Effector CD8-positive, alpha-beta T cell (primary cell): Measurements from ENCODE around the gene ABI3BP.

Experiments used
- DNase-seq: peaks from one replicate; lab custom pipeline; 2025; lab: John Stamatoyannopoulos, UW

ABI3BP gene

DNA sequence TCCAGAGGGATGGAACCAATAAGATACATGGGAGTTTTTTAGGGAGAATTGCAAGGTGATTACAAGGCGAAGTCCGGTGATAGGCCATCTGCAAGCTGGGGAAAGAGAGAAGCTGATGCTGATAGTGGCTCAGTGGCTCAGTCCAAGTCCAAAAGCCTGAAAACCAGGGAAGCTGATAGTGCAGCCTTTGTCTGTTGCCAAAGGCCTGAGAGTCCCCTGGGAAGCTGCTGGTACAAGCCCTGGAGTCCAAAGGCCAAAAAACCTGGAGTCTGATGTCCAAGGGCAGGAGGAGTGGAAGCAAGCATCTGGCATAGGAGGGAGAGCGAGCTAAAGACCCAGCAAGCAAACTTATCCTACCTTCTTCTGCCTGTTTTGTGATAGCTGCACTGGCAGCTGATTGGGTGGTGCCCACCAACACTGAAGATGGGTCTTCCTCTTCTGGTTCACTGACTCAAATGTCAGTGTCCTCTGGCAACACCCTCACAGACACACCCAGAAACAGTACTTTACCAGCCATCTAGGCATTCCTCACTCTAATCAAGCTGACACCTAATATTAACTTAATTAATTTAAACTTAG lies 267.2 kb downstream of the ABI3BP start:
- no peak for DNase-seq

DNA sequence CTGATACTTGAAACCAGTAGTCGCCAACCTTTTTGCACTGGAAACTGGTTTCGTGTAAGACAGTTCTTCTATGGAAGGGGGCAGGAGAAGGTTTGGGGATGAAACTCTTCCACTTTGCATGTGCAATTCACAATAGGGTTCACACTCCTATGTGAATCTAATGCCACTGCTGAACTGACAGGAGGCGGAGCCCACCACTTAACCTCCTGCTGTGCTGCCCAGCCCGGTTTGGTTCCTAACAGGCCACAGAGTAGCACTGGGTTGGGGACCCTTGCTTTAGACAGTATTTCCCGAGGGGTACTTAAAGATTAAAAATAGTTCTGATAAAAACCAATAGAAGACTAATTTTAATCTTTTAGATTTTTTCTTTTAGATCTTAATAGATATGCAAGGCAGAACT lies 272.8 kb downstream of the ABI3BP start:
- DNase-seq, result no peak

DNA sequence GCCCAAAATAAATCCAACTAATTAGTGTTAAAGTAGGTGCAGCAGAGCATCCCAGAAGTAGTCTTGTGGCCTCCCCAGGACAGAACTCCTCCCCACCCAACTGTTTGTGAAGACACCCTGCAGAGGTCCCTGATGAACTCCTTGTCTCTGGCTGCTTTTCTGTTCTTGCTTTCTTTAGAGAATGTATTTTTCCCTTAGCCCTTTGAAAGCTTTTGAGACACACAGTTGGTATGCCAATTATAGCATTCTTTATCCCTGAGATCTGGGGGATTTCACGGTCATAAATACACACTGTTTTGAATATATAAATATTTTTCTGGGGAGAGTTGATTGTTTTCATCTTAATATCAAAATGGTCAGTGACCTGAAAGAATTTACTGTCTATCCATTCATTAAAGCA lies 274.1 kb downstream of the ABI3BP start:
- no peak for DNase-seq

DNA sequence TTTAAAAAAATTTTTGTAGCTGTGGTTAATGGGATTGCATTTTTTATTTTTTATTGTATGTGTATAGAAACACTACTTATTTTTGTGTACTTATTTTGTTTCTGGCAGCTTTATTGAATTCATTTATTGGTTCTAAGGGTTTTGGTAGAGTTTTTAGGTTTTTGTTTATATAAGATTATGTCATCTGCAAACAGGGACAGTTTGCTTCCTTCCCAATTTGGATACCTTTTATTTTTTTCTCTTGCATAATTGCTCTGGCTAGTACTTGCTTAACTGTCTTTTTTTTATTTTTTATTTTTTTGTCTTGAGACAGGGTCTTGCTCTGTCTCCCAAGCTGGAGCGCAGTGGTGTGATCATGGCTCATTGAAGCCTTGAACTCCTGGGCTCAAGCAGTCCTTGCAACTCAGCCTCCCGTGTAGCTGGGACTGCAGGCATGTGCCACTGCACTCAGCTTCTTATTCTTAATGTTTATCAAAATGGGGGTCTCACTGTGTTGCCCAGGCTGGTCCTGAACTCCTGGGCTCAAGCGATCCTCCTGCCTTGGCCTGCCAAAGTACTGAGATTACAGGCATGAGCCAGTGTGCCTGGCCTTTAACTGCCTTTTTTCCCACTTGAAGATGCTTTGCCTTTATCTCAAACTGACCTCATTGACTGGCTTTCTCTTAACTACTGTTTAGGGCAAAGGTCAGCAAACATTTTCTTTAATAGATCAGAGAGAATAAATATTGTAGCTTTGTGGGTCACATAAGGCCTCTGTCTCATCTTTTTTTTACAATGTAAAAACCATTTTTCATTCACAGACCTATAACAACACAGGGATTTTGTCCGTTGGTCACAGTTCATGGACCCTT lies 275.4 kb downstream of the ABI3BP start:
- DNase-seq, result no peak

DNA sequence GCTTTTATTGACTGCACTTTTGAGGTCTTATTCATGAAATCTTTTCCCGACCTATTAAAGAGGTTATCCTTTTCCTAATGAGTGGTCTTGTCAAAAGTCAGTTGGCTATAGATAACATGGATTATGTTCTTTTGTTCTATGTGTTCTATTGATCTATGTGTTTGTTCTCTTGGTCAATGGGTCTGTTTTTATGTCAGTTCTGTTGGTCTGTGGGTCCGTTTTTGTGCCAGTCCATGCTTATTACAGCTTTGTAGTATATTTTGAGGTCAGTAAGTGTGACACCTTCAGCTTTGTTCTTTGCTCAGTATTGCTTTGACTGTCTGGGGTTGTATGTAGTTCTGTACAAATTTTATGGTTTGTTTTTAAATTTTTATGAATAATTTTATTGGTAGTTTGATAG lies 276.2 kb downstream of the ABI3BP start:
- DNase-seq, result no peak

DNA sequence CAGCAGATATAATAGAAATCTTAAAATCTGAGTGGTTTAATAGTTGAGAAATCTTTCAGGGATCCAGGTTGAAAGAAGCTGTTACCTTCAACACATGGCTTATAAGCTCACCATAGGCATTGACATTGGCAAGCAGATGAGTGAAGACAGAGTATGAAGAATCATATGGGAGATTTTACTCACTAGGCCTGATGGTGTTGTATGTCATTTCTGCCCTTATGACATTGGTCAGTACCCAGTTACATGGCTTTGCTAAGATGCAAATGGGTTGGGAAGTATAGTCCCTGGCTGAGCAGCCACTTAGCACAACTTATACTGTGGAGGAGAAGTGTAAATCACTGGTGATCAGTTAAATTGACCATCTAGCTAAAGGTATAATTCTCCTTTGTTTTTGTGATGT lies 278.0 kb downstream of the ABI3BP start:
- no peak for DNase-seq

DNA sequence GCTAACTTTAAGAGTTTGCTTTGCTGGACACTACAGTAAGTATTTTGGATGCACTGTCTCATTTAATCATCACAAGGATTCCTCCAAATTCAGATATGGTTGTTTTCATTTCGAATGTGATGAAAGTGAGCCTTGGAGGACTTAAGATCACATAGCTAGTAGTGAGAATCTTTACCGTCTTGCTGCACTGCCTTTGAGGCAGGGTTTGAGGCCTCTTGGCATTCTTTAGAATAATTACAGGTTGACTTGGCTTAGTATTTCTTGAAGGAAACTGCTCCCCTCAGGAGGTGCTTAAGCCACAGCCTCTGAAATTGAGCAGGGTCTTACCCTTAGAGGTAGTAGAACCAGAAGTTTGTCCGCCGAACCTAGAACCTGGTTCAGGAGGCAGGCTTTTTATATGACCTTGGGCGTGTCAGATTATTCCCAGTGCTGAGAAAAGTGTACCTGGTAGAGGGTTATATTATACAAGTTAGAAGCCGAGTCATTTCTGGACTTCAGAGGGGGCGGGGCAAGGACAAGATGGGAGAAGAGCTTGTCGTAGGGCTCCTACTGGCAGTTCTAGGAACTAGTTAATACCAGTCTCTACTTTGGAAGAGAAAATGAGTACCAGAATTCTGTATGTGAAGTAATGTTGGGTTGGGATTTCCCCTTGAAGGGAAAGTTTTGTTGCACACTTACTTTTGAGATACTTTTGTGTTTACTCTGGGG lies 282.8 kb downstream of the ABI3BP start:
- DNase-seq, result peak; percentile 5

DNA sequence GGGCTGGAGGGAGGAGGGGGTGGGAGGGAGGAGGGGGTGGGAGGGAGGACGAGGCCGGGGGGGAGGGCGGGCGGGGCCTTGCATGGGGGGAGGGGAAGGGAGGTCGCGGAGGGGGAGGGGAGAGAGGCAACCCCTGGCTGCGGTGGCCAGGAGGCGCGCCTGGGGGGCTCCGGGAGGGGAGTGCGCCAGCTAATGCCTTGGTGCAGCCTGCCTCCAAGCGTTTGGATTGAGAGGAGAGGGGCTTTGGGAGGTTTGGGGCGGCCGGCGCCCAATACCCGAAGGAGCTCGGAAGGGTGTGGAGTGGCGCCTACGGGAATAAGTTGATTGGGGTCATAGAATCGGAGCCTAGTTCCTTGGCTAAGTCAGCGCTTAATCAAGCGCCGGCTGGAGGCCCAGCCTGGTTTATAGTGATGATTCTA lies 283.4 kb downstream of the ABI3BP start:
- peak; percentile 12 for DNase-seq

DNA sequence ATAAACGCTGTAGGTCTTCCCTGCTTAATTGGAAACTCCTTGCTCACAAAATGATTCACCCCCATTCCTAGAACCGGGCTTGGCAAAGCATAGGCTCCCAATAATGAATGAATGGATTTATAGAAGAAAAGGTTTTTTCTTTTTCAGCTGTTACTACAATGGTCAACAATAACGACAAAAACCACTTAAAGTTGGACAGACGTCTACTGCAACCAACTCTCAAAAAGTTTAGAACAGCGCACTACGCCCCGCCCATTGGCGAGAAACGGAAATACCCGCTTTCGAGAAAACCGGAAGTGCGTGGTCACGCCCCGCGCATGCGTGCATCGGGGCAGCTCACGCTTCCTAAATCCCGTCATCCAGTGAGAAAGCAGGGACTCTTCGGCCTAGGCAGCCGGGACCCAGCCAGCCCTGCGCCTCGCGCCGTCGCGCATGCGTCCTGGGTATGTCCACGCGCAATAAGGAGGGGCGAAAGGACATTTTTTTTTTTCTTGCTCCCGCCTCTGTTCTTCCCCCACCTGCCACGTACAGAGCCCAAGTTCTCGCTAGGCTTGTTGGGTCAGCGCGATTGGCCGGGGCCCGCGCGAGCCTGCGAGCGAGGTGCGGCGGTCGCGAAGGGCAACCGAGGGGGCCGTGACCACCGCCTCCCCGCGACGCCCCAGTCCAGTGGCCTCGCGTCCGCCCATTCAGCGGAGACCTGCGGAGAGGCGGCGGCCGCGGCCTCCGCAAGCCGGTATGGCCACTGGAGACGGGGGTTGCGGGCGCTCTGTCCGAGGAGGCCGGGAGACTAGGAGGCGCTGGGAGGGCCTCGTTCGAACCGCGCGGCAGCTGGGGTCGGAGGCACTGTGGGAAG lies 284.0 kb downstream of the ABI3BP start, which contains the start of gene TFG:
Gene TFG, plus strand, starts transcription at position 506 of the 853 bp plus-strand sequence. CDS start 4,192 bp downstream, outside the sequence.
- DNase-seq, result peak; percentile 98

DNA sequence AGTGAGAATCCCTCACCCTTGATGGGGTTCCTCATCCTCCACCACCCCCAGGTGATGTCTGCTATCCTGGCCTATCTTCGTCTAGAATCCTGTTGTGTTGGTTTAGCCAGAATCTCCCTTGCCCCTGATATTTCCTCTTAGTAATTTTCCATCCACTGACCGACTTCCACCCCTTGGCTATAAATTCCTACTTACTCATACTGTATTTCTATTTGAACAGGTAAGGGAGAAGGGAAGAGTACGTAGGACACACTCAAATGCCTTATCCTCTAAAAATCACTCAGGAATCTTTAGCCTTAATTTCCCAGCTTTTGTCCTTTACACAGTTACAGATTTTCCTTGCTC lies 284.6 kb downstream of the ABI3BP start:
- DNase-seq, result no peak

DNA sequence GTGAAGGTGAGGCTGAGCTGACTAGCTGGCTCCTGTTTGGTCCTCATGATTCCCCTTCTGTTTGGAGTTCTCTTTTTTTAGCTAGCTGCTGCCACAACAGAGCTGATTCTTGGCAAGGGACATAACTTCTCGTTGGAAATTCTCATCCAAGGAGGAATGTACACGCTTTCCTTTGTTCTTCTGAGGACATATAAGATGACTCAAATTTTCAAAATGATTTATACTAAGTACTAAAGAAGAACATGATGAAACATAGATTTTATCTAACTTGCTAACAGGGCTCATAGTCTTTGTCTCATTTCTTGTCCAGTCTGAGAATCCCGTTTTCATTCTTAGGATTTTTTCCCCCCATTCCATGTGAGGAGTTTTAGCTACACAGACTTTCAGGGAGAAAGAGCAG lies 286.9 kb downstream of the ABI3BP start:
- no peak for DNase-seq

DNA sequence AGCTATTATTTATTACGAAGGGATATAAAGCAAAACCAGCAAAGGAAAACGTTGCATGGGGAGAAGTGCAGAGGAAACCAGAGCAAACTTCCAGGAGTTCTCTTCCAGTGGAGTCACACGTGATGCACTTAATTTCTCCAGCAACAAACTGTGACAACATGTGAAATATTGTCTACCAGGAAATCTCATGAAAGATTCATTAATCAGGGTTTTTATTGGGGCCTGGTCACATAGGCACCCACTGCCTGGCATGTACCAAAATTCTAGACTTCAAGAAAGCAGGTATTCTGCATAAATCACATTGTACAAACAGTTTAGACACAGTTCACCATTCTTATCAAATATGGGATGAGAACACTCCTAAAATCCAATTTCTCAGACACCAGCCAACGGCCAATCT lies 289.4 kb downstream of the ABI3BP start:
- no peak for DNase-seq

DNA sequence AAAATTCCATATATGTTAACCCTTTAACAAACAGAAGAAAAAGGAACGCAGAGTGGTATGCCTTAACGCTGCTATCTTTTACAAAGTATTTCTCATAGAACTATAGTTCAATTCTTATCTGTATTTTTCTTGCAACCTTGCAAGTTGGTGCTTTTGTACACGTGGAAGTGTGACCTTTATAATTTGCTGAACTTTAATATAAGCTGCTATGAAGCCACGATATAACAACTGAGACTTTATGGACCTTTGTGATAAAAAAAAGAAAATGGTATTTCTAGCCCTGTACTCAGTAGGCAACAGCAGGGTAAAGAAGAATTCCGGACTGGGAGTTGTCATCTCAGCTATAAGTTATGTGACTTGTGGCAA lies 290.3 kb downstream of the ABI3BP start:
- DNase-seq, result no peak

DNA sequence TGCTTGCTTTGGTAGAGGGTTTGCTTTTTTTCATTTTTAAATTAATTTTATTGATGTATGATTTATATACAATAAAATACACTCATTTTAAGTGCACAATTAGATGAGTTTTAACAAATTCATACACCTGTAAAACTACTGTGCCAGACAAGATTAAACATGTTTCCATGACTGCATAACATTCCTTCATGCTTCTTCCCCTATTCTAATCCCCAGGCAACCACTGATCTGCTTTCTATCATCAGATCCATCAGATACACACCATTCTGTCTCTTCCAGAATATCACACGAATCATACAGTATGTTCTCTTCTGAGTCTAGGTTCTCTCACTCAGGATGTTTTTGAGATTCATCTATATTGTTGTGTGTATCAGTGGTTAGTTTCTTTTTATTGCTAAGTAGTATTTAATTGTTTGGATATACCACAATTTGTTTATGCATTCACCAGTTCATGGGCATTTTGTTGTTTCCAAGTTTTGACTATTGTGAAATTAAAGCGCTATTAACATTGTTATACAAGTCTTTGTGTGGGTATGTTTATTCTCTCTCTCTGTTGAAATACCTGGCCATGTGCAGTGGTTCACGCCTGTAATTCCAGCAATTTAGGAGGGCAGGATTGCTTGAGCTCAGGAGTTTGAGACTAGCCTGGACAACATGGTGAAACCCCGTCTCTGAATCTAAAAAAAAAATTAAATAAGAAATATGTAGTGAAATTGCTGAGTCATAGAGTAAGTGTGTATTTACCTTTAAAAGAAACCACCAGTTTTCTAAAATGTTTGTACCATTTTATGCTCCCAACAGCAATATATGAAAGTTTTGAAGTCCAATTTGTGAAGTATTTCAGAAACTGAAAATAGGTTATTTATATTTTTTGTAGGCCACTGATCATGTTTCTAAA lies 290.9 kb downstream of the ABI3BP start:
- DNase-seq, result no peak

DNA sequence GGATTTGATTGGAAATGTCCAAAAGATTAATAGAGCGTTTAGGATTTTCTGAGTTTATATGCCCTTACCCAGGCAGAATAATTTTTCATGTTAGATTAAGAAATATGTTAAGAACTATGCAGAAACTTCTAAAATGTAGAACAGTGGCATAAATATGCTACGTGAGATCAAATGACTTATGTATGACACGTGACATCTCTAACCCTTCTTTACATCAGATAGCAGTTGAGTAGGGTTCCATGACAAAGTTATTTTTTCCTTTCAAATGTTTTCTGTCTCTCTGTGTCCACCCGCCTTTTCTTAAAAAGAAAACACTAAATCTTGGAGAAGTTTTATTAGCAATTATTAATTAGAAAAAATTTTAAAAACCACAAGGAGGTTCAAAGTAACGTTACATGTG lies 292.5 kb downstream of the ABI3BP start:
- DNase-seq, result no peak
